Stimulated activated CD8-positive, alpha-beta memory T cell treated with anti-CD3 and anti-CD28 coated beads, Interleukin-15, amount 100 ng/mL, for 48 hours (primary cell): ENCODE data around the gene C1orf216.
"Not testable (repeated sequence)": the region's sequence is repeated elsewhere in the genome, so short reads cannot be mapped to it uniquely, and the experiment has no call there.

Source experiments
- DNase-seq, 2 donors: peaks; one replicate each; pipeline ENCODE4 v3.0.0-alpha.2; 2020; ENCODE audit warnings: low read depth in 2 of 2

The C1orf216 gene

DNA sequence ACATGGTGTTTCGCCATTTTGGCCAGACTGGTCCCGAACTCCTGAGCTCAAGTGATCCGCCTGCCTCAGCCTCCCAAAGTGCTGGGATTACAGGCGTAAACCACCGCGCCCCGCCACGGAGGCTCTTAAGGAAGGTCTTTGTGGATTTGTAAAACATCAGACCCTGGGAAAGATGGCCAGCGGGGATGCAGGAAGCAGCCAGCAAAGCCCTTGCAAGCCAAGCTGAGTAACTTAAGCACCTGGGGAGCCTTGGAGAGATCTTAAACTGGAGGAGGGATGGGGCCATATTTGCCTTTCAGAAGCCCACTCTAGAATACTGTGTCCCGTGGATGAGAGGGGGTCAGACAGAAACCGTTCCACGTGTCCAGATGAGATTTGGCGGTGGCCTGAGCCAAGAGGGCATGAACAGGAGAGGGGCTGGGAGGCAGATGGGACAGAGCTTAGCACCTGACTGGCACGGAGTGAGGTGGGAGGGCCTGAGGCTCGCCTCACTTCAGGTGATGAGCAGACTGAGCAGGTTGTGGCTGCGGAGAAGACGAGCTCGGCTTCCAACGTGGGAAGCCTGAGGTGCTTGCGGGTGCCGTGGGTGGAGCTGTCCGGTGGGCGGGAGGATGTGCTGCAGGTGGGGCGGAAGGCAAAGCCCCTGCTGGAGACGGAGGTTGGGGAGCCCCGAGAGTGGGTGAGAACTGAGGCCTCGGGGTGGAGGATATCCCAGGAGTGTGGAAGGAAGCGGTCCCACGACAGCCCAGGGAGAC is 11.7 kb downstream of the C1orf216 start:
- no peak for DNase-seq

DNA sequence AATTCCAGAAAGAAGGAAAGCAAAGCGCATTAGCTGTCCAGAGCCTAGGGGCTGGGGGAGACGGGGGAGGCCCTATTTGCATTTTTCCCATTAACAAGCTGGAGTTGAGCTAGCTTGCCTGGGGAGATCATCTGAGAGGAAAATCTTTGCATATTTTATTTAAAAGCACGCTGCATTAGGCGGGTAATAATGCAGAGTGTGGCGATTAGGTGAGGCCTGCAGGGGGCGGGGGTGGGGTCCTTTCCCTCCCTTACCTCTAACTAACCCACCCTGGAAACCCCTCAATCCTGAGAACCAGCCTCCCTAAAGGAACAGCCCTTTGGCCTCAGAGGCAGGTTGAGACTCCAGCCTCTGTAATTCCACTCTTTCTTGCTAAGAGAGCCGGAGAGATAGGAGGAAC is 16.2 kb downstream of the C1orf216 start:
- no peak for DNase-seq

DNA sequence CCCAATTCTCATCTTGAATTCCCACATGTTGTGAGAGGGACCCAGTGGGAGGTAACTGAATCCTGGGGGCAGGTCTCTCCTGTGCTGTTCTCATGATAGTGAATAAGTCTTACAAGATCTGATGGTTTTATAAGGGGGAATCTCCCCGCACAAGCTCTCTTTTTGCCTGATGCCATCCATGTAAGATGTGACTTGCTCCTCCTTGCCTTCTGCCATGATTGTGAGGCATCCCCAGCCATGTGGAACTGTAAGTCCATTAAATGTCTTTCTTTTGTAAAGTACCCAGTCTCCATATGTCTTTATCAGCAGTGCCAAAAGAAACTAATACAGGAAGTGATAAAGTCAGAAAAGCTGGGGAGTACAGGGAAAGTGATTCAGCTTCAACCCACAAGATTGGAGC is 19.5 kb downstream of the C1orf216 start:
- DNase-seq, result not testable (repeated sequence)

DNA sequence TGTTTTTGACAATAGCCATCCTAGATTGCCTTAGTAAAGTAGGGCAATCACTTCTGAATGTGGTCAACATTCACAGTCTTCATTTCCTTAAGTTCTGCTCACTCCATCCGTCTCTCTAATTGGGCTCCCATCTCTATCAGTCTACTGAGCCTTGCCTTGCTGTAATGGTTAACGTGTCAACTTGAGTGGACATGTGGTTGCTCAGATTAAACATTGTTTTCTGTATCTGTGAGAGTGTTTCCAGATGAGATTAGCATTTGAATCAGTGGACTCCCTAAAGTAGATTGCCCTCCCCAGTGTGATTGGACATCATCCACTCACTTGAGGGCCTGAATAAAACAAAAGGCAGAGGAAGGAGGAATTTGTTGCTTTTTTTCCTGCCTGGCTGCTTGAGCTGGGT is 26.4 kb downstream of the C1orf216 start:
- no peak for DNase-seq

DNA sequence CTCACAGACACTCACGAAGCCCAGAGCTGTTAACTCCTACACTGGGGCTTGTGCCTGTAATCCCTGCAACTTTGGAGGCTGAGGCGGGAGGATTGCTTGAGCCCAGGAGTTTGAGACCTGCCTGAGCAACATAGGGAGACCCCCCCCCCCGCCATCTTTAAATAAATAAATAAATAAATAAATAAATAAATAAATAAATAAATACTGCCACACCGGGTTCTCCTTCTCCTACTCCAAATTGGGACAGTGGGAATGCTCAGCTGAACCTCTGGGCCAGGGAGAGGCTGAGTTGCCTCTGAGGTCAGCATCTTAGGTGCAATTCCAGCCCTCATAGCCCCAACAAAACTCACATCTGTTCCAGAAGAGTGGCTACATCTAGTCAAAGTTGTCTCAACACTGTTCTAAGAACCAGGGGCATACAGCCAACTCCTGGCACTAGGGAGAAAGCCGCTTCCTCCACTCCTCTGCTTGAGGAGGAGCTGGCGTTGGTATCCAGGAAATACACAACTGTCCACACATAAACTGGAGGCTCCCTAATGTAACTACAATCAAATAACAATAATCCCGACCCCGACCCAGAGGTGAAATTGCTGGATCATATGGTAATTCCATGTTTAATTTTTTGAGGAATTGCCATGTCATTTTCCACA is 27.0 kb downstream of the C1orf216 start:
- DNase-seq, result no peak

DNA sequence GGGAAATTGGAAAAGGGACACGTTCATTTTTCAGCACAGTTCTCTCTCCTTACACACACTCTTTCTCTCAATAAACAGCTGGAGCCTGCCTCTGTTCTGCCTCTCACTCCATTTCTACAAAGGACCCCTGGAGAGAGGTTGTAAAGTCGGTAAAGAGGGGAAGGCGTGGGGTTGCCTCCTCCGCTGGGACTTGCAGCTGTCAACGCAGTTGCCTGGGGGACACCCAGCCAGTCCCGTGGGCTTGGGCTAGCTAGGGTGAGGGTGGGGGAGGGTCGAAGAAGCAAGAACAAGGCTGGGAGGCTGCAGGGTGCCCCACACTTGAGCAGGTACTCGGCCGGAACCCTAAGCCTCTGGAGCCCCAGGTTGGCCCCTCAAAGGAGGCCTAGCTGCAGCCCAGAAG is 27.6 kb downstream of the C1orf216 start:
- no peak for DNase-seq

DNA sequence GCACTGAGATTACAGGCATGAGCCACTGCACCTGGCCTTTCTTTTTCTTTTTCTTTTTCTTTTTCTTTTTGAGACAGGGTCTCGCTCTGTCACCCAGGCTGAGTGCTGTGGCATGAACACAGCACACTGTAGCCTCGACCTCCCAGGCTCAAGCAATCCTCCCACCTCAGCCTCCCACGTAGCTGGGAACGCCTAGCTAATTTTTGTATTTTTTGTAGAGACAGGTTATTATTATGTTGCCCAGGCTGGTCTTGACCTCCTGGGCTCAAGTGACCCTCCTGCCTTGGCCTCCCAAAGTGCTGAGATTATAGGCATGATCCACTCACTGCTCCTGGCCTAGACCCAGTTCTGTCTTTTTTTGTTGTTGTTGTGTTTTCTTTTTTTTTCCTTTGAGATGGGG is 28.6 kb downstream of the C1orf216 start:
- not testable (repeated sequence) for DNase-seq

DNA sequence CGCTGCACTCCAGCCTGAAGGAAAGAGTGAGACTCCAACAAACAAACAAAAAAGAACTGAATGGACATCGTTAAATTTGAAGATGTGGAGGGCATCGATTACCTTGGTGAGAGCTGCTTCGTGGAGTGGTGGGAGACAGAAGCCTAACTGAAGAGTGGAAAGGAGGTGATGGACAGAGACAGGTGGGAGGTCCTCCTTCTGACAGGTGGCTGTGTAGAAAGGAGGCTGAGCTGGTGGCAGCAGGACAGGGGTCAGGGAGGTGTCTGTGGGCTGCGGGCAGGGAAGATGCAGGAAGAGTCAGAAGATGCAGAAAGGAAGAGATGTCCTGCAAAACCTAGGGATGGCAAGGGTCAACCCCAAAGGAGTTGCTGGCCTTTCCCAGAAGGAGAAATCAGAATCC is 30.5 kb downstream of the C1orf216 start:
- no peak for DNase-seq

DNA sequence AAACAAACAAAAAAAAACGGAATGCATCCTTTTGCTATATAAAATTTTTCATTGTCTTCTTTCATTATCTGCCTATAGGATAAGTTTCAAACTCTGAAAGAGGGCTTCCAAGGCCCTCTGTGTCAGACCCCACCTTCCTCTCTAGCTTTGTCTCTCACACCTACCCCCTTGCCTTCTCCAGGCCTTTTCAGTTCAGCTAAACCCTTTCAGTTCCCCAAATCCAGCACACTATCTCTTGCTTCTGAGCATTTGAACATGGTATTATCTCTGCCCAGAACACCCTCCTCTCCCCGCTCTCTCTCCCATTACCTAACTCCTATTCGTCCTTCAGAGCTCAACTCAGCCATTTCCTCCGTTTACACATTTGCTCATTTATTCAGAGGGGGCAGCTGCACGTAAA is 35.7 kb downstream of the C1orf216 start:
- no peak for DNase-seq

DNA sequence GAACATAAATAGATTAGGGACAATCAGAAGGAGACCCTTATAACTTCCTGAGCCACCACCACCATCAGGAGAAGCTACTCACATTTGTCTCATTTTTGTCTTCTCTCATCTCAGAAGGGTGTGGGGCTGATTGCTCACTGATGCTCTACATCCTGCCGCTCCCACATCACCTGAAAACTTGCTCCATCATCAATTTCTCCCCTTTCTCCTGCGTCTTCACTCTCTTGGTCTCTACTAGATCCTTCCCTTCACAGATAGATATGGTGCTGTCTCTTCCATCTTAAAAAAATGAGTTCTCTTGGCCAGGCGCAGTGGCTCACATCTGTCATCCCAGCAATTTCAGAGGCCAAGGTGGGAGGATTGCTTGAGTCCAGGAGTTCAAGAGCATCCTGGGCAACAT is 38.4 kb downstream of the C1orf216 start:
- DNase-seq, result no peak

DNA sequence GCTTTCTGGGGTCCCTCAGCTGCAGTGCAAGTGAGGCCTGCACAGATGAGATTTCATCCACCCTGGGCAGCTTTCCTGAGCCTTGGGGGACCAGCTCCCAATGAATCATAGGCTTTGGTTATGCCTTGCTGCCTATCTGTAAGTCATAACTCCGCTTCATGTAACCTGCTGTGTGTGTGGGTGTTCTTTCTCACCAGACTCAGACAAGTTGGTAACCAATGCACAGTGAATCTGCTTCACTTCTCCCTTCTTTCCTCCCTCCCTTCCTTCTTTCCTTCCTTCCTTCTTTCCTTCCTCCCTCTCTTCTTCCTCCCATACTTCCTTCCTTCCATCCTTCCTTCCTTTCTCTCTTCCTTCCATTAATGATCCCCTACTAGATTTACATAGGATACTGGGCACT is 42.9 kb downstream of the C1orf216 start:
- DNase-seq, result no peak

DNA sequence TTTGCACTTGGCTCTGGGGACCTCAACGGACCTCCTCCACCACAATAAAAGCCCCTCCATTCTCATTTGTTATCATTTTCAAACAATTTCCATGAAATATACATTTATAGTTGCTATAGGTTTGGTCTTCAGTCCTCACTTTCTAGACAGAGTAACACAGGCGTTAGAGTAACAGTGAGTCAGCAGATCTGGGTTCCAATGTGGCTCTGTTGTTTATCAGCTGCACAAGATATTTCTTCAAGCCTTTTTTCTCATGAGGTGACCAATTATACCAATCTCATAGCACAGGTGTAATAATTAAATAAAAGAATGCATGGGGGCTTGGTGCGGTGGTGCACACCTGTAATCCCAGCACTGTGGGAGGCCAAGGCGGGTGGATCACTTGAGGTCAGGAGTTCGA is 44.6 kb downstream of the C1orf216 start:
- DNase-seq, result no peak

DNA sequence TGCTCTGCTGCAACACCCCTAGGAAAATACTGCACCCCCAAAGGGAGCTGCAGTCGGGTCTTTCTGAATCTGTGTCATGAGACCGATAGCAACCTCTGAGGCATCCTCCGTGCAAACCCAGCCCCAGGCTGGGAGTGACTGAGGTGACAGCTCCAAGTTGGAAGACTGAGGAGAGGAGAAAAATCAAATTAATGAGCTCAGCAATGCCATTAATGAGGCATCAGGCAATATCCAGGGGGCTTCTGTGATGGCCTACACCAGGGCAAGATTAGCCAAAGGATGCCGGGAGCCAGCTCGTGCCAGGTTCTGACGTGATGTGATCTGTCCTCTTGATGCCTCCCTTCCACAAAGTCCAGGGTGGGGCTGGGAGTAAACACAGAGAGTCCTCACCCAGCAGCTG is 46.6 kb downstream of the C1orf216 start:
- no peak for DNase-seq

DNA sequence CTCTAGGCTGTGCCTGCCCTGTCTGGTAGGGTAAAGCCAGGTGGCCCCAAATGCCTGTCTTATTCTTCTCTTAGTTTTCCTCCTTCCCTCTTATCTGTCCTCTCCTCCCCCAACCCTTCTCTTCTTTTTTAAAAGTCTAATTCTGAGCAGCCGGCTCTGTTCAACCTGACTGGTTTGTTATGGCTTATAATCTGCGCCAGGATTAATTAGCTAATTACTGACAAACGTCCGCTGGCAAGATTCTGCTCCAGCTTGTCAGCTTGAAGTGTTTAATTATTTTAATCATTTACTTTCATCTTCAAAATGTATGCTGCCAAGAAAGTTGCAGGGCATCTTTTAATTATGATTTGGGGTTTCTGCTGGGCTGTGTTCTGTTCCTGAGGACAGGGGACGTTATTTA is 50.2 kb downstream of the C1orf216 start:
- DNase-seq, result no peak

DNA sequence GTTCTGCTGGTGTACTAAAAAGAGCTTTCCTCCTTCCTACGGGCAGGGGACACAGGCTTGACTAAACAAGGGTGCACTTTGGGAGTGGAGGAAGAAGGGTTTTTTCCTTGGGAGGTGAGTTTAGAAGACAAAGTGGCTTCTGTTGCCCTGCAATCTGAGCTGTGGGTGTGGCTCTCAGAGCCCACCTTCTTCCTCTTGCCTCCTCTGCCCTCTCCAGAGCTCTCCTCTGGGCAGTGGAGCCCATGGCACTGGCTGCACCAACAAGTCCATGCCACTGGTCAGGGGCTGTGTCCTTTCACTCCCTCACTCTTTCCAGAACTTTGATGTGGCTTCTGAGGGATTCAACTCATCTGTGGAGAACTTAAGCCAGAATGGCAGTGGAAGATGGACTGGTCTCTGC is 51.8 kb downstream of the C1orf216 start:
- DNase-seq, result no peak

DNA sequence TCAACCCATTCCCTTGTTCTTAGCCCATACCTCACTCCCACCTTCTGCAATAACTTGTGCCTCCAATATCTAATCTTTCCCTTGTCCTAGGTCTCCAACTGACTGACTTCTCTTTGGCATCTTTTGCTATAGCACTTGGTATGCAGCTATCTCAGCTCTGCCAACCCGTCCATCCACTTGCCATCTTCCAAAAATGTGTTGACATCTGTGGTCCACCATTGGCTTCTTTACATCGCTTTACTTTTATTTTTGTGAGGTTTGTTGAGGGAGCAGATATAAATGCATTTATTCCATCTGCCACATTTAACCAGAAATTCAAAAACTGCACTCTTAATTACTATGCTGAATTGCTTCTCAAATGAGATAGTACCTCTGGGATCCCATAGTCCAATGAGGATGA is 52.5 kb downstream of the C1orf216 start:
- no peak for DNase-seq
